ENCODE results near the gene HS6ST2. TPM values are rescaled to one million over a fixed set of nuclear protein-coding genes. Genes with fewer than 3 reads are reported as not detected.

HS6ST2 gene
- total and polyA plus RNA-seq, 10 of the 15 experiments (the other 5 are each of a cell fraction or from before 2014, with no cell fraction given), result not detected

GRCh38 chrX:132900633-132901293 lies 57.7 kb downstream of the HS6ST2 start:
- no peaks in the 10 kb centered on the region for H3K4me1 ChIP-seq (ENCODE audit: control insufficient read depth, insufficient read depth, low read length)
- no peaks in the 10 kb centered on the region for H4K20me1 ChIP-seq (ENCODE audit: control insufficient read depth, insufficient read depth)
- no peak overlapping the region for H3K4me3 ChIP-seq
- H3K4me2 ChIP-seq (ENCODE audit: control insufficient read depth, insufficient read depth), result no peak overlapping the region
- POLR2A ChIA-PET, result no interaction called here
- H3K9me3 ChIP-seq (replicated peaks; ENCODE audit: control insufficient read depth, insufficient read depth, low read length), result no peaks in the 10 kb centered on the region
- H3K79me2 ChIP-seq (ENCODE audit: control insufficient read depth, insufficient read depth, low read length), result no peaks in the 10 kb centered on the region
- WGBS (ENCODE audit: insufficient coverage, insufficient replicate concordance, low lambda C conversion rate, missing lambda C conversion rate), result 95% methylated on average over 1 of the region's 1 CpG
- in situ Hi-C loops (cut with MboI) (no loop called here), intact Hi-C loops (cut with micrococcal nuclease; ENCODE audit: unreplicated experiment) (no loop called here)
- DNase-seq (ENCODE audit: low read depth, low spot score) (no peak), FAIRE-seq (no peak), ATAC-seq (no peak)
- RAD21 ChIA-PET (ENCODE audit: unreplicated experiment), result no interaction called here
- H3K36me3 ChIP-seq (ENCODE audit: control insufficient read depth in 2 of 2, insufficient read depth in 2 of 2, low read length in 1 of 2), result no peaks in the 10 kb centered on the region
- no peak overlapping the region for H3K27ac ChIP-seq (ENCODE audit: control insufficient read depth, insufficient read depth)
- SMC1A ChIA-PET (ENCODE audit: uncharacterized antibody, unreplicated experiment), result no interaction called here
- no peak for TF ChIP-seq JUND (IDR thresholded peaks at IDR 0.05; ENCODE audit: low read depth, low read length)
- TF ChIP-seq KLF5 (IDR thresholded peaks at IDR 0.05; ENCODE audit: partially characterized antibody), result no peak
- no peak for TF ChIP-seq PRDM15 (CRISPR knock-in tag; IDR thresholded peaks at IDR 0.05)
- TF ChIP-seq YBX1 (IDR thresholded peaks at IDR 0.05), result no peak
- no peaks in the 10 kb centered on the region for H3K27me3 ChIP-seq (replicated peaks in 1 of 2; ENCODE audit: control insufficient read depth in 2 of 2, insufficient read depth in 2 of 2, low read length in 1 of 2)
- CTCF ChIA-PET, result no interaction called here
- BruUV-seq (replicated peaks), result no TSS peak
- H2AFZ ChIP-seq (ENCODE audit: control insufficient read depth, low read depth, low read length), result no peak overlapping the region
- H3K9ac ChIP-seq (ENCODE audit: control insufficient read depth, insufficient read depth, low read length), result no peak overlapping the region

All from GM12878 (cell line).